SK-N-SH treated with all-trans-retinoic acid at 6 μM for 48 hours (cell line): ENCODE results near the gene CLCN4.

ENCODE experiments used
- ATAC-seq: fragments of 200-7000 bp; cut with Tn5 transposase; 3 replicates; pipeline ENCODE4 v1.9.1; 2020; ENCODE audit warnings: mild to moderate bottlenecking, moderate library complexity
- ARNTL ChIP-seq: fragments of 450-650 bp; formaldehyde crosslinking; IDR thresholded peaks from 2 replicates; pipeline ENCODE4 v1.5.0; 2020; ENCODE audit warnings: low read depth, mild to moderate bottlenecking, moderate library complexity, borderline replicate concordance
- BACH2 ChIP-seq: fragments of 250-450 bp; sonication (Bioruptor Pico); IDR thresholded peaks from 2 replicates; pipeline ENCODE4 v1.9.0; 2021; ENCODE audit warnings: mild to moderate bottlenecking, borderline replicate concordance
- CSDC2 ChIP-seq: fragments of 250-450 bp; sonication (Bioruptor Pico); IDR thresholded peaks from 2 replicates; pipeline ENCODE4 v1.5.0; 2020; ENCODE audit warnings: mild to moderate bottlenecking, moderate library complexity
- CSRNP3 ChIP-seq: fragments of 250-450 bp; sonication (Bioruptor Pico); IDR thresholded peaks from 2 replicates; pipeline ENCODE4 v1.5.1; 2021; ENCODE audit warnings: mild to moderate bottlenecking, moderate library complexity
- ESRRG ChIP-seq: fragments of 250-450 bp; sonication (Bioruptor Pico); IDR thresholded peaks from 2 replicates; pipeline ENCODE4 v1.6.1; 2021; ENCODE audit warnings: mild to moderate bottlenecking
- GLIS3 ChIP-seq: fragments of 250-450 bp; sonication (Bioruptor Pico); IDR thresholded peaks from 2 replicates; pipeline ENCODE4 v1.5.0; 2020; ENCODE audit warnings: mild to moderate bottlenecking, moderate library complexity
- ISL1 ChIP-seq: fragments of 250-450 bp; sonication (Bioruptor Pico); IDR thresholded peaks from 2 replicates; pipeline ENCODE4 v2.1.2; 2022; ENCODE audit warnings: mild to moderate bottlenecking, moderate library complexity
- OSR1 ChIP-seq: fragments of 250-450 bp; sonication (Bioruptor Pico); IDR thresholded peaks from 2 replicates; pipeline ENCODE4 v1.8.0; 2022; ENCODE audit warnings: moderate library complexity, mild to moderate bottlenecking, inconsistent platforms
- PATZ1 ChIP-seq: fragments of 250-450 bp; sonication (Bioruptor Pico); IDR thresholded peaks from 2 replicates; pipeline ENCODE4 v1.8.0; 2020; ENCODE audit warnings: mild to moderate bottlenecking, moderate library complexity, borderline replicate concordance
- PPARA ChIP-seq: fragments of 250-450 bp; sonication (Bioruptor Pico); IDR thresholded peaks from 2 replicates; pipeline ENCODE4 v1.5.0; 2020; ENCODE audit warnings: mild to moderate bottlenecking, borderline replicate concordance
- RARB ChIP-seq: fragments of 250-450 bp; sonication (Bioruptor Pico); IDR thresholded peaks from 2 replicates; pipeline ENCODE4 v1.8.0; 2021; ENCODE audit warnings: mild to moderate bottlenecking, moderate library complexity
- SNAI2 ChIP-seq: fragments of 250-450 bp; sonication (Bioruptor Pico); IDR thresholded peaks from 2 replicates; pipeline ENCODE4 v1.5.0; 2020; ENCODE audit warnings: mild to moderate bottlenecking, moderate library complexity
- TOX ChIP-seq: fragments of 250-450 bp; sonication (Bioruptor Pico); IDR thresholded peaks from 2 replicates; pipeline ENCODE4 v1.8.0; 2021; ENCODE audit warnings: mild to moderate bottlenecking, moderate library complexity, borderline replicate concordance
- ZC3H10 ChIP-seq: fragments of 250-450 bp; sonication (Bioruptor Pico); IDR thresholded peaks from 2 replicates; pipeline ENCODE4 v1.5.1; 2021; ENCODE audit warnings: mild to moderate bottlenecking, moderate library complexity
- ZFP3 ChIP-seq: fragments of 250-450 bp; sonication (Bioruptor Pico); IDR thresholded peaks from 2 replicates; pipeline ENCODE4 v1.5.0; 2020; ENCODE audit warnings: mild to moderate bottlenecking, moderate library complexity
- ZFP30 ChIP-seq: fragments of 450-650 bp; formaldehyde crosslinking; IDR thresholded peaks from 2 replicates; pipeline ENCODE4 v1.5.0; 2022; ENCODE audit warnings: mild to moderate bottlenecking, moderate library complexity
- ZNF565 ChIP-seq: fragments of 450-650 bp; formaldehyde crosslinking; conservative IDR thresholded peaks from 2 replicates; pipeline ENCODE4 v1.5.0; 2020; ENCODE audit warnings: low read depth, mild to moderate bottlenecking, moderate library complexity
- ZNF70 ChIP-seq: fragments of 450-650 bp; formaldehyde crosslinking; IDR thresholded peaks from 2 replicates; pipeline ENCODE4 v1.5.0; 2020; ENCODE audit warnings: mild to moderate bottlenecking, moderate library complexity
- ZNF8 ChIP-seq: fragments of 450-650 bp; formaldehyde crosslinking; IDR thresholded peaks from 2 replicates; pipeline ENCODE4 v1.5.0; 2020; ENCODE audit warnings: mild to moderate bottlenecking, moderate library complexity
- TF ChIP-seq, protein P1 (sequence below): fragments of 250-450 bp; sonication (Bioruptor Pico); IDR thresholded peaks from 2 replicates; pipeline ENCODE4 v1.5.0; 2020; ENCODE audit warnings: mild to moderate bottlenecking, moderate library complexity
- TF ChIP-seq, protein P2 (sequence below): fragments of 250-450 bp; sonication (Bioruptor Pico); IDR thresholded peaks from 2 replicates; pipeline ENCODE4 v1.5.1; 2020; ENCODE audit warnings: low read depth, mild to moderate bottlenecking, moderate library complexity

The CLCN4 gene

GRCh38 chrX:10115082-10115481 is 41.7 kb upstream of the CLCN4 start (continued):
- TF ChIP-seq PATZ1 (CRISPR knock-in tag) (no peak), ISL1 (no peak), ZFP3 (CRISPR knock-in tag) (no peak), ZNF70 (CRISPR knock-in tag) (no peak), TOX (no peak), ZC3H10 (no peak), ZFP30 (CRISPR knock-in tag) (no peak), PPARA (CRISPR knock-in tag) (no peak), ARNTL (CRISPR knock-in tag) (no peak)
- TF ChIP-seq, all 23 proteins: peak for 0

DNA sequence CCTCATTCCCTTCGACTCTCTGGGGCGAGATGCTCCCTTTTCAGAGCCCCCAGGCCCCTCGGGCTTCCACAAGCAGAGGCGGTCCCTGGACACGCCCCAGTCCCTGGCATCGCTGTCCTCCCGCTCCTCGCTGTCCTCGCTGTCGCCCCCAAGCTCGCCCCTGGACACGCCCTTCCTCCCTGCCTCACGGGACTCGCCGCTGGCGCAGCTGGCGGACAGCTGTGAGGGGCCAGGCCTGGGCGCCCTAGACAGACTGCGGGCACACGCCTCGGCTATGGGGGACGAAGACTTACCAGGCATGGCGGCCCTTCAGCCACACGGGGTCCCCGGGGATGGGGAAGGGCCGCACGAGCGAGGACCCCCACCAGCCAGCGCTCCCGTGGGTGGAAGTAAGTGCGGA is 39.5 kb upstream of the CLCN4 start:
- no peak for TF ChIP-seq CSRNP3 (CRISPR knock-in tag)
- TF ChIP-seq ZNF8 (CRISPR knock-in tag) = no peak
- TF ChIP-seq ESRRG = no peak
- no peak for TF ChIP-seq ZFP30 (CRISPR knock-in tag)
- TF ChIP-seq, protein P1, sequence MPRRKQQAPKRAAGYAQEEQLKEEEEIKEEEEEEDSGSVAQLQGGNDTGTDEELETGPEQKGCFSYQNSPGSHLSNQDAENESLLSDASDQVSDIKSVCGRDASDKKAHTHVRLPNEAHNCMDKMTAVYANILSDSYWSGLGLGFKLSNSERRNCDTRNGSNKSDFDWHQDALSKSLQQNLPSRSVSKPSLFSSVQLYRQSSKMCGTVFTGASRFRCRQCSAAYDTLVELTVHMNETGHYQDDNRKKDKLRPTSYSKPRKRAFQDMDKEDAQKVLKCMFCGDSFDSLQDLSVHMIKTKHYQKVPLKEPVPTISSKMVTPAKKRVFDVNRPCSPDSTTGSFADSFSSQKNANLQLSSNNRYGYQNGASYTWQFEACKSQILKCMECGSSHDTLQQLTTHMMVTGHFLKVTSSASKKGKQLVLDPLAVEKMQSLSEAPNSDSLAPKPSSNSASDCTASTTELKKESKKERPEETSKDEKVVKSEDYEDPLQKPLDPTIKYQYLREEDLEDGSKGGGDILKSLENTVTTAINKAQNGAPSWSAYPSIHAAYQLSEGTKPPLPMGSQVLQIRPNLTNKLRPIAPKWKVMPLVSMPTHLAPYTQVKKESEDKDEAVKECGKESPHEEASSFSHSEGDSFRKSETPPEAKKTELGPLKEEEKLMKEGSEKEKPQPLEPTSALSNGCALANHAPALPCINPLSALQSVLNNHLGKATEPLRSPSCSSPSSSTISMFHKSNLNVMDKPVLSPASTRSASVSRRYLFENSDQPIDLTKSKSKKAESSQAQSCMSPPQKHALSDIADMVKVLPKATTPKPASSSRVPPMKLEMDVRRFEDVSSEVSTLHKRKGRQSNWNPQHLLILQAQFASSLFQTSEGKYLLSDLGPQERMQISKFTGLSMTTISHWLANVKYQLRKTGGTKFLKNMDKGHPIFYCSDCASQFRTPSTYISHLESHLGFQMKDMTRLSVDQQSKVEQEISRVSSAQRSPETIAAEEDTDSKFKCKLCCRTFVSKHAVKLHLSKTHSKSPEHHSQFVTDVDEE (CRISPR knock-in tag) = no peak
- no peak for TF ChIP-seq ARNTL (CRISPR knock-in tag)
- TF ChIP-seq SNAI2 (CRISPR knock-in tag) = no peak
- no peak for TF ChIP-seq PATZ1 (CRISPR knock-in tag)
- no peak for TF ChIP-seq ZC3H10
- no peak for TF ChIP-seq ZFP3 (CRISPR knock-in tag)
- no peak for TF ChIP-seq BACH2 (CRISPR knock-in tag)
- TF ChIP-seq, protein P2, sequence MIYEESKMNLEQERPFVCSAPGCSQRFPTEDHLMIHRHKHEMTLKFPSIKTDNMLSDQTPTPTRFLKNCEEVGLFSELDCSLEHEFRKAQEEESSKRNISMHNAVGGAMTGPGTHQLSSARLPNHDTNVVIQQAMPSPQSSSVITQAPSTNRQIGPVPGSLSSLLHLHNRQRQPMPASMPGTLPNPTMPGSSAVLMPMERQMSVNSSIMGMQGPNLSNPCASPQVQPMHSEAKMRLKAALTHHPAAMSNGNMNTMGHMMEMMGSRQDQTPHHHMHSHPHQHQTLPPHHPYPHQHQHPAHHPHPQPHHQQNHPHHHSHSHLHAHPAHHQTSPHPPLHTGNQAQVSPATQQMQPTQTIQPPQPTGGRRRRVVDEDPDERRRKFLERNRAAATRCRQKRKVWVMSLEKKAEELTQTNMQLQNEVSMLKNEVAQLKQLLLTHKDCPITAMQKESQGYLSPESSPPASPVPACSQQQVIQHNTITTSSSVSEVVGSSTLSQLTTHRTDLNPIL (CRISPR knock-in tag) = no peak
- no peak for TF ChIP-seq ISL1
- TF ChIP-seq GLIS3 (CRISPR knock-in tag) = no peak
- no peak for TF ChIP-seq CSDC2
- no peak for TF ChIP-seq ZNF565
- no peak for TF ChIP-seq OSR1 (CRISPR knock-in tag)
- ATAC-seq = no peak

DNA sequence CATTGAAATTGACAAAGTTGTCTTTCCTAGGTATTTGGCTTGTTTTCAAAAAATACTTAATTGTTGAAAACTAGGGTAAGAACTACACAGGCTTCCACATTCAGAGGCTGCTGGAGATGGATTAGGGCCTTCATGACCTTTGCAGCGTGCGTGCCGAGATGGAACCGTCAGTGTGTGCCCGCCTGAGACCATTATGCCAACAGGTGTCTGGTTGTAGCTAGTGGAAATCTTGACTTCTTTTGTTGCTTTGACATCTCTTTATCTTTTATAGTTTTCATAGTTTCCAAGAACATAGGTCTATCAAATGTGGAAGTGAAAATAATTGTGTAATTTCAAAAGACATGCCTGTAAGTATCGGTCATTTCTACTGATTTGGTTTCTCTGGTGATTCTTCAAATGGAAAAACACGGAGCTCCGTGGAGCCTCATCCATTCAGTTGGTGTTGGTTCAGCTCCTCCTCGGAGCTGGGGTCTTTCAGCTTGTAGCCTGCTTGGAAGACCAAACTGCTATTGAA is 38.9 kb upstream of the CLCN4 start:
- no peak for ATAC-seq
- TF ChIP-seq PPARA (CRISPR knock-in tag) (no peak), ZC3H10 (no peak), ZFP30 (CRISPR knock-in tag) (no peak), TOX (no peak), GLIS3 (CRISPR knock-in tag) (no peak), BACH2 (CRISPR knock-in tag) (no peak), RARB (CRISPR knock-in tag) (no peak), ESRRG (no peak), OSR1 (CRISPR knock-in tag) (no peak), PATZ1 (CRISPR knock-in tag) (no peak), ZNF70 (CRISPR knock-in tag) (no peak), ISL1 (no peak)
- TF ChIP-seq, protein P2 (CRISPR knock-in tag) = no peak
- TF ChIP-seq, protein P1 (CRISPR knock-in tag) = no peak
